ENCODE measurements around the gene CUEDC1.

GRCh38 chr17:57875290-57876022 lies 79.8 kb downstream of the CUEDC1 start:
- TF ChIP-seq POLR2A (IDR thresholded peaks at IDR 0.05) (no peak), CTCF (IDR thresholded peaks at IDR 0.05) (no peak)

Data from lower leg skin (tissue), 3 donors.